ENCODE data around the gene DPP6.

DNA sequence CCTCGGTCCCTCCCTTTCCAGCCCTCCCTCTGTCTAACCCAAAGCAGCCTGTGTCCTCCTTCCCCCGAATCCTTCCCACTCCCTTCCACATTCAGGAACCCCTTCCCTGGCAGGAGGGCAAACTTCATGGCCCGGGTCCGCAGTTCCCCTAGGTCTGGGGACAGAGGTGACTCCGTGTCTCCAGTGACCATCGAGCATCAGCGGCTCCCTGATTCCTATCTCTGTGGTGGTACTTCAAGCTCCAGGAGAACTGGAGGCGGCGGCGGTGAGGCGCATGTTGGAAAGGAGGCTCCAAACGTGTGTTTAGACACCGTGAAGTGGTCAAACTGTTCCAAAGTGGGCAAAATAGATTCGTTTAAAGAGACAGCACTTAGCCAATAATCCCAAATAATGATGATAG lies 802.6 kb downstream of the DPP6 start:
- TF ChIP-seq POLR2A (IDR thresholded peaks at IDR 0.05) = no peak
- TF ChIP-seq, protein P1, sequence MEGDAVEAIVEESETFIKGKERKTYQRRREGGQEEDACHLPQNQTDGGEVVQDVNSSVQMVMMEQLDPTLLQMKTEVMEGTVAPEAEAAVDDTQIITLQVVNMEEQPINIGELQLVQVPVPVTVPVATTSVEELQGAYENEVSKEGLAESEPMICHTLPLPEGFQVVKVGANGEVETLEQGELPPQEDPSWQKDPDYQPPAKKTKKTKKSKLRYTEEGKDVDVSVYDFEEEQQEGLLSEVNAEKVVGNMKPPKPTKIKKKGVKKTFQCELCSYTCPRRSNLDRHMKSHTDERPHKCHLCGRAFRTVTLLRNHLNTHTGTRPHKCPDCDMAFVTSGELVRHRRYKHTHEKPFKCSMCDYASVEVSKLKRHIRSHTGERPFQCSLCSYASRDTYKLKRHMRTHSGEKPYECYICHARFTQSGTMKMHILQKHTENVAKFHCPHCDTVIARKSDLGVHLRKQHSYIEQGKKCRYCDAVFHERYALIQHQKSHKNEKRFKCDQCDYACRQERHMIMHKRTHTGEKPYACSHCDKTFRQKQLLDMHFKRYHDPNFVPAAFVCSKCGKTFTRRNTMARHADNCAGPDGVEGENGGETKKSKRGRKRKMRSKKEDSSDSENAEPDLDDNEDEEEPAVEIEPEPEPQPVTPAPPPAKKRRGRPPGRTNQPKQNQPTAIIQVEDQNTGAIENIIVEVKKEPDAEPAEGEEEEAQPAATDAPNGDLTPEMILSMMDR (IDR thresholded peaks at IDR 0.05) = no peak
